ENCODE data around the gene TMEM132A.

- TF ChIP-seq JUND (IDR thresholded peaks at IDR 0.05), result no peak
- no peak for TF ChIP-seq CTCF (IDR thresholded peaks at IDR 0.05; ENCODE audit: low read depth, low read length, missing input control)
- no peak for TF ChIP-seq SP1 (IDR thresholded peaks at IDR 0.05)
- TF ChIP-seq RAD21 (IDR thresholded peaks at IDR 0.05), result no peak
- TF ChIP-seq GABPA (IDR thresholded peaks at IDR 0.05 in 1 of 2, conservative IDR thresholded peaks at IDR 0.05 in 1 of 2), result no peak
- no peak for TF ChIP-seq FOXA1 (IDR thresholded peaks at IDR 0.05)
- no peak for TF ChIP-seq REST (IDR thresholded peaks at IDR 0.05)
- no peak for TF ChIP-seq YY1 (IDR thresholded peaks at IDR 0.05)
Observed at GRCh38 chr11:60917267-60917666, 7.0 kb upstream of the TMEM132A start.
